Fibroblast of skin of abdomen (primary cell): ENCODE data around the gene FADS6.
"Not testable (repeated sequence)": the region's sequence is repeated elsewhere in the genome, so short reads cannot be mapped to it uniquely, and the experiment has no call there.

Experiments used
- DNase-seq: peaks from one replicate; pipeline ENCODE4 v3.0.0-alpha.2; 2013

The FADS6 gene

DNA sequence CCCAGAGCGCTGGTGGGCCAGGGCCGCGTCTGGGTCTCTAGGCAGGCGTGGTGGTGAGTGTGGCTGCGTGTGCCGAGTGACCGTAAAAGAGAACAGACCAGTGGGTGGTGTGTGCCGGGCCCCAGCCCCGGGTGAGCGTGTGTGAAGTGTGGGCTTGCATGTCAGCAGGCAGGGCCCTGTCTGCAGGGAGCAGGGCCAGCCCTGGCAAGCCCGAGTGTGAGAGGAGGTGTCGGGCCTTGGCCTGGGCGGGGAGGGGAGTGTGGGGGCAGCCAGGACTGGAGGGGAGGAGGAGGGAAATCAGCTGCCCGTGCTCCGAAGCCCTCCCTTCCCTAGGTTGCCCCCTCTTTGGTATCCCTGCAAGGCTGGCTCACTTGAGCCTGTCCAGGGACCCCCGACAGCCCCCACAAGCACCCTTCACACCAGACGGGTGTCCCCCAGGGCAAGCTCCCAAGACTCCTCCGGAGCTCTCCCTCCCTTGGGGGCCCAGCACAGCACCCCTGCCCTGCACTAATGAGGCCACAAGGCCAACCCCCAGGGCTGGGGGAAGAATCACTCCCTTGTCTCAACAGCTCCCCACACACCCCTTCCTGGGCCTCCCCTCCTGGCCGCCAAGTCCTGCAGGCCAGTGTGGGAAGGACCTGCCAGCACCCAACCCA, 27.7 kb upstream of the FADS6 start:
- no peak for DNase-seq

GRCh38 chr17:74920642-74921025, 27.2 kb upstream of the FADS6 start:
- DNase-seq = no peak

DNA sequence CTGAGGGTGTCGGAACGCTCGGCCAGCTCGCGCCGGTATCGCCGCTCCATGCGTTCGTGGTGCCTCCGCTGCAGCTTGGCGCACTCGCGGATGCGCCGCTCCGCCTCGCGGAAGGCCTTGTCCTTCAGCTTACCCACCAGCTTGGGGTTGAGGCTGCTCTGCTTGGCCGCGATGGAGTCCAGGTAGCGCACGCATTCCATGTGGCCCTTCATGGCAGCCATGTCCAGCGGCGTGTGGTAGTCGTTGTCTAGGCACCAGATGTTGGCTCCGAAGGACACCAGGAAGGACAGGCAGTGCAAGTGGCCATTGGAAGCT, 26.8 kb upstream of the FADS6 start:
- no peak for DNase-seq

GRCh38 chr17:74919440-74920305, 26.2 kb upstream of the FADS6 start:
- DNase-seq = no peak

DNA sequence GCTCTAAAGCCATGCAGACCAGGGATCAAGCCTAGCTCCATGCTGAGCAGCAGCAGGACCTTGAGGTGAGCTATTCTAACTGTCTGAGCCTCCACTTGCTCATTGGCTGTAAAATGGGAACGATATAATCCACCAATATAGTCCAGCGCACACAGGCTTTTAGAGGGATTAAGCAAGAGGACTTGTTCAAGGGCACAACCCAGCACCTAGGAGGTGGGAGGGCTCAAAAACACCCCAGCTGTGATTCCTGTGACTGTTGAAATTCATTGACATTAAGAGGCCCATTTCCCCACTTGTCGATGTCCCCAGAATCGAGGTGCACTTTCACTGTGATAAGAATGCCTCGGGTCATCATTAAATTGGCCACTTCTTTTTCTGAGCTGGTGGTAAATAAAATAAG, 25.5 kb upstream of the FADS6 start:
- DNase-seq = no peak

DNA sequence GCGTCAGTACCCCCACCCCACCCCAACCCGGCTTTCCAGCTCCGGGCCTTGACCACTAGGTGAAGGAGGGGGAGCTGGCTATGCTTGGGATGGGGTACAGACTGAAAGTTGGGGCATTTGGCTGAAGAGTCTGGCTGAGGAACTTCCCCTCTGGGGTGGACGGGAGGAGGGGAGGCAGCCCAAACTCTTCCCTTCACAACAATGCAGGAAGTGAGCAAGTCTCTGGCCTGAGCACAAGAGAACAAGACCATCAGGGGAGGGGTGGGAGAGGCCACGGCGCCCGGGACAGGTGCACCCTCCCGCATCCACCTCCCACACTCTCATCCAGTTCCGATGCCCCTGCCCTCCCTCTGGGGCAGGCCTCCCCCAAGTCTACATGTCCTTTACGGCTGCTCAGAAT, 24.0 kb upstream of the FADS6 start:
- no peak for DNase-seq

GRCh38 chr17:74916851-74917199, 23.4 kb upstream of the FADS6 start:
- DNase-seq = no peak

- no peak for DNase-seq
Observed at GRCh38 chr17:74916136-74916850, 22.9 kb upstream of the FADS6 start.

DNA sequence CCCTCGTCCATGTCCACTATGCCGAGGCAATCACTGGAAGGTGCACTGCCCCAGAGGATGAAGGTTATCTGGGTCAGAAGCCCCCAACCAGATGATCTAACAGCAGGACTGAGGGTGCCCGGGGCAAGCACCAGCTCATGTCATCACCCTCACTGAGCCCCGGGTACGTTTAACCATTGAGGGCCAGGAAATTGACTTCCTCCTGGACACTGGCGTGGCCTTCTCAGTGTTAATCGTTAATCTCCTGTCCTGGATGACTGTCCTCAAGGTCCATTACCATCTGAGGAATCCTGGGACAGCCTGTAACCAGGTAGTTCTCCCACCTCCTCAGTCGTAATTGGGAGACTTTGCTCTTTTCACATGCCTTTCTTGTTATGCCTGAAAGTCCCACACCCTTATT, 18.0 kb upstream of the FADS6 start:
- DNase-seq = not testable (repeated sequence)

DNA sequence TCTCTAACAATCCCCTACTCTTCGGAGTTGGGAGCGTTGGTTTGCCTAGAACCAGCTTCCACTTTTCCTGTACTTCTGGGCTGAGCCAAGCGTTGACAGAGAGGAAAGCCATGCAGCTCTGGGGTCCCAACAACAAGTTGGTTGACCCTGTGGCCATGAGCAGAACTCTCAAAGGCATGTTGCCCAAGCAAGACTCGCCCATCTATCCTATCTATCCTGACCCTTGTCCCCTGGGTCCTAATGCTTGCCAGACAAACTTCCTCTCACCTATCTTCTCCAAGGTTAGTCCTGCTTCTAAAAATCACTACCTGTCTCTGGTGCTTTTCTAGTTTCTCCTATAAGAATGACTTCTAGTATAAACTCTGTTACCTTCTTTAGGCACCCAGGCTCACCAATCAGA, 15.7 kb upstream of the FADS6 start:
- not testable (repeated sequence) for DNase-seq

DNA sequence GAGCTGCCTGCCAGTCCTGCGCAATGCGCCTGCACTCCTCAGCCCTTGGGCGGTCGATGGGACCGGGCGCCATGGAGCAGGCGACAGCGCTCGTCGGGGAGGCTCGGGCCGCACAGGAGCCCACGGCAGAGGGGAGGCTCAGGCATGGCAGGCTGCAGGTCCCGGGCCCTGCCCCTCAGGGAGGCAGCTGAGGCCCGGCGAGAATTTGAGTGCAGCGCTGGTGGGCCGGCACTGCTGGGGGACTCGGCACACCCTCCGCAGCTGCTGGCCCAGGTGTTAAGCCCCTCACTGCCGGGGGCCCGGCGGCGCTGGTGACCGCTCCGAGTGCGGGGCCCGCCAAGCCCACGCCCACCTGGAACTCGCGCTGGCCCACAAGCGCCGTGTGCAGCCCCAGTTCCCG, 13.6 kb upstream of the FADS6 start:
- no peak for DNase-seq

- DNase-seq = not testable (repeated sequence)
Observed at GRCh38 chr17:74906214-74906793, 12.9 kb upstream of the FADS6 start.

GRCh38 chr17:74904687-74905409, 11.4 kb upstream of the FADS6 start:
- no peak for DNase-seq

DNA sequence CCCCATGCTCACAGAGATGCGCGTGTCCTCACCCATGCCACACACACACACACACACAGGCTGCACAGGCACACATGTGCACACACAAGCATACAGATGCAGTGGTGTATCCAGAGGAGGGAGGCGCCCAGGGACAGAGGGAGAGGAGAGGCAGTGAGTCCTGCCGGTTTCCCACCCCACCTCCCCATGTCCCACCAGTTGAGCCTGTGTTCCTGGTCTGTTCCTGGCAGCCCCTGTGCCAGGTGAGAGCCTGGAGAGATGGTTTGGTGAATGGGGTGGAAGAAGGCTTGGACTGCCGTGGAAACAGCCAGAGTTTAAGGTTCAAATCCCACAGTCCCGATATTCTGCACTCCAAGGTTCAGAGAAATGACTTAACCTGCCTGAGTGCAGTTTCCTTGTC, 10.2 kb upstream of the FADS6 start:
- no peak for DNase-seq

GRCh38 chr17:74903034-74903433, 9.6 kb upstream of the FADS6 start:
- DNase-seq = no peak

DNA sequence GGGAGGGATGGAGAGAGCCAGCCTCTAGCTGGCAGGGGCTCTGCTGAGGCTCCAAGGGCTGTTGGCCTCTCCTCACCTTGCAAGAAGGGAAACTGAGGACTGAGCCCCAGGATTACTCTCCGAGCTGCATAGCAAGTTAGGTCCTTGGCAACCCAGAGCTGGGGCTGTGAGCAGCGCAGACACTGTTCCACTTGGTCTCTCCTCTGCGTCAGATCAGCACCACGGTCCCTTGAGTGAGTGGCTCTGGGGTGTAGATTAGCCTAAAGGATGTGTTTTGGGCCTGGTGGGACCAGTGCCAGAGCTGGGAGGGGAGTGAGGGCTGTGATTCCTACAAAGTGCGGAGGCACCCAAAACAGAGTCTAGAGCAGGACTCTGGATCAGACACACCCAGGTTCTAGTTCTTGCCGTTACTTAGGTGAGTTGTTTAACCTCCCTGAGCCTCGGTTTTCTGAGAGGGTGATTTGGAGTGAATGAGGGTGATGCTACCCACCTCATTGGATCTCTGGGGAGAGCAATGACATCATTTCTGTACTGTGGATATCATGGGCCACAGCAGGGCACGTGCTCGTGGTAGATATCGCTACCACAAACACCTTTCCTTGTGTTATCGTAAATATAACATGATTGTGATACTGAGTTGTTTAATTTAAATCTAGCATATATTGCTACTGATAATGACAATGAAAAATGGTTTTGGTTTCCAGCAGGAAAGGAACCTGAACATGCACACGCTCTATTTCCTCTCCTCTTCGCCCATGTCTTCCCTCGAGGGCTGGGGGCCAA, 8.1 kb upstream of the FADS6 start:
- no peak for DNase-seq

- no peak for DNase-seq
Observed at GRCh38 chr17:74900208-74900607, 6.8 kb upstream of the FADS6 start.

DNA sequence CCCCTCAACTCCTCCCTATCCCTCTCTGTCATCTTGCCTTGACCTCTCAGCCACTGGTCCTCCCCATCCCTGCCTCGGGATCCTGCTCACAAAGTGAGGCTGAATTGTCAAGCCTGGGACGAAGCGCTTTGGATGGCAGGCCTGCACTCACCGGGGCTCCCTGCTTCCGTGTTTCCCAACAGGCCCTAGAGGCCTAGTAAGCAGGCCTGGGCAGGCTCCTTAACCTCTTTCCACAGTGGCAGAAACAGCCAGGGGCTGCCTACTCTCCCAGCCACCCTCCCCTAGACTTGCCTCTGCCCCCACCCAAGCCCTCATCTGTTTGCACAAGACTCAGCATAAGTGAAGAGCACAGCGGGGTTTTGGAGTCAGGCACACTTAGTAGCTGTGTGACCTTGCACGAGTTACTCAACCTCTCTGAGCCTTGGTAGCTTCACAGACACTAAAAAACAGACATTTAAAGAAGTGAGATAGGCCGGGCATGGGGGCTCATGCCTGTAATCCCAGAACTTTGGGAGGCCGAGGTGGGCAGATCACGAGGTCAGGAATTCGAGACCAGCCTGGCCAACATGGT, 5.0 kb upstream of the FADS6 start:
- DNase-seq = no peak

DNA sequence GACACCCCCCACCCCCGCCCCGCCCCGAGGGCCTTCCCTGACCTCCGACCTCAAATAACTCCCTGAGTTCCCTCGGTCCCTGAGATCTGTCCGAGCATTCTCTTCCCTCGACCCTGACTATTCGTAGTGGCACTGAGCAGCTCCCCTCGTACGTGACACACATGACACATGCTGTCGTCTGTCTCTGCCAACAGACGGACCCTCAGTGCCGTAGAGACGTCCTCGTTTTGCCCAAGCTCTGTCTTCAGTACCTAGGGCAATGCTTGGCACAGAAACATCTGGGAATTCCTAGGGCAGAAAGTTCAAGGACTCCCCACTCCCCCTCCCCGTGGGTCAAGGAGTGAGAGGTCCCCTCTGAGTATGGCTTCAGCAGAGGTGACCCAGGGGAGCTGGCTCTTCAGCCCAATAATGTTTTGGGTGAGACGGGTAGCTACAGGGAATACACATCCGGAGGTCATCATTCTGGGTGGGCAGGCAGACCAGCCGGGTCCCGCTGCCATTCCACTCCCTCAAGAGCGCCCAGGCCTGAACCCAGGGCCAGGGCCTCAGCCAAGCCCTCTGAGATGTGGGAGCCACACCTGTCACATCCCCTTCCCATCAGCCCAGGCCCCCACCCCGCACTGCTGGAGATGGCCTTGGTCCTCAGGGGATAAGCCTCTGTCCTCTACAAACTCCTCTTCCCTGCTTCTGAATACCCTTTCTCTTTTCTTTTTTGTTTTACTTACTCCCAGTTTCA, 671 bp upstream of the FADS6 start:
- DNase-seq = no peak

GRCh38 chr17:74892013-74892841, 1.2 kb downstream of the FADS6 start:
- no peak for DNase-seq
